ENCODE results near the gene CDK5RAP1.

Gene CDK5RAP1

DNA sequence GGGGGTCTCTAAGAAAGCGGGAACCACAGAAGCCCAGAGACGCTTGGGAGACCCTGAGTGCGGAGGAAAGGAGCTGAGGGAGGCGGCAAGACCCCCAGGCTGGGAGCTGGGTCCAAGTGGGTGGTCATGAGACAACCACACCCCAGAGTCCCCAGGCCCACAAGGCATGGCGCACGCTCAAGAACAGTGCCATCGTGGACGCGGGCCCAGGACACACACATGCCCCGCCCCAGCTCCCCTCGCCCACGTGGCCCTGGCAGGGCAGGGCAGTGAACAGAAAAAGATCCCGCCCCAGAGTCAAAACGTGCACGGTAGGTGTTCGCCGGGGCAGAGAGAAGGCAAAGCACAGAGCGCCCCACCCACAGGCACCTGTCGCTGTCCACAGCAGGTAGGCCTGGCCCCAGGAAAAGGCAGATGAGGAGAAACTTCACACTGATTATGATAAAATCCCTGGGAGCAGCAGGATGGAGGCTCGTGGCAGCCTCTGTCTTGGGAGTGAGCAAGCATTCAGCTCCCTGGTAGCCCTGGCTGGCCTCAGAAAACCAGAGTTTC, 68.3 kb downstream of the CDK5RAP1 start:
- no peak for DNase-seq

DNA sequence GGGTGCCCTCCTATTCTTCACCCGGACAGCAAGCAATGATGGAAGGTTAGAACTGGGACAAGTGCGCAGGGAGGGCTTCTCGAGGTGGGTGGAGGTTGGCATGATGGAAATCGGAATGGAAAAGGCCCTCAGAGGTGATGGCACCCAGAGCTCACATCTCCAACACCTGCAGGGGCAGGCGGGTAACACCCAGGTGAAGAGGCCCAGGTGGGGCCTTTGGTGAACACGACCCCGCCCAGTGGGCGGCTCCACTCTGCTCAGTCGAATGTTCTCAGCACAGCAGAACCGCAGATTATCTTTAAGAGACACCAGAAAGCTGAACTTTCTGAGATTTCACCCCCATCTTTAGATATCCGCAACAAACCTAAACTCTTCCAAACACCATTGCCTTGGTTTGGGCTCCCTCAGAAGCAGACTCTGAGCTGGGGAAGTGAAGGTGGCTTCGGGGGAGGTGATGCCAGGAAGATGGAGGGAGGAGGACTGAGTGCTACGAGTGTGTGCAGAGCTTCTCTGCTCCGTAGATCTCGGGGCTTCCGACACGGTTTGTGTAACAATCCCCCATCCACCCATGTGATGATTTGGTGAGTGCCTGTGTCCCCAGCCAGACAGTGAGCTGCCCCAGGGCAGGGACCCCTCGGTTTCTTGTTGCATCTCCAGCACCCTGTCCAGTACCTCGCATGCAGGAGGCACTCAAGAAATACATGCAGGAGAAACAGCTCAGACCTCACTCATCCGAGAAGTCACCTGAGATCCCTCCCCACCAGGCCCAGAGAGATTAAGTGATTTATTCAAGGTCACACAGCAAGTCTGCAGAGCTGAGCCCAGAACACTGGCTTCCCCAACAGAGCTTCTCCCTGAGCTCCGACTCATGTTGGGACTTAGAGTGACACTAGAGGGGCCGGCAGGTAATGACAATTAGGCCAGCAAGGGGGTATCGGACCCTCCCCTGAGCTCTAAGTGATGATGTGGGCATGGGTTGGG, 72.9 kb downstream of the CDK5RAP1 start:
- no peak for DNase-seq

DNA sequence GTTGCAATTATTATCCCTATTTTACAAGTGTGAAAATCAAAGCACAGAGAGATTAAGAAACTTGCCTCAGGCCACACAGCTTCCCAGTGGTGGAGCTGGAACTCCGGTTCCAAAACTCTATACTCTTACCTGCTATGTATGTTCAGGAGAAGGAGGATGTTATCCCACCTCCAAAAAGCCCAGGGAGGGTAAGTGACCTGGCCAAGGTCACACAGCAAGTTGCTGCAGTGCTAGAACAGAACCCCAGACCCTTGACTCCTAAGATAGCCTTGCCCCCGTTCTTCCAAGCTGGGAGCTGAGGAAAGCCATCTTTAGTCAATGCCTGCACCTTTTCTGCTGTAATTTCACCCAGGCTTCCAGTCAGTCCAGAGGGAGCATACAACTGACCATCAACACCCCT, 76.0 kb downstream of the CDK5RAP1 start:
- no peak for DNase-seq

DNA sequence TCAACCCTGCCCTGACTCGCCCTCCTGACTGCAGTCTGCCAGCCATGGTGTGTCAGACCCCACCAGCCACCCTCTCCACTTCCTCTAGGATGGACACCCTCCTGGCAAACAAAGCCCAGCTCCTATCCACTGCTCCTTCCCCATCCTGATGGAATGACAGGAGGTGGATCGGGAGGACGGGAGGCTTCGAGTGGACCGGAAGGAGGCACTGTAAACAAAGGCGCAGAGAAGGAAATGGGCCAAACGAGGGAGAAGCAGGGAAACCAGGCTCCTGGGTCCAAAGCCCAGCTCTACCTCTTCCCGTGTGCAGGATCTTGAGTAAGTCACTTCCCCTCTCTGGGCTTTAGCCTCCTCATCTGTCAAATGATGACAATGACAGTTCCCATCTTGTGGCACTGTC, 78.1 kb downstream of the CDK5RAP1 start:
- no peak for DNase-seq

DNA sequence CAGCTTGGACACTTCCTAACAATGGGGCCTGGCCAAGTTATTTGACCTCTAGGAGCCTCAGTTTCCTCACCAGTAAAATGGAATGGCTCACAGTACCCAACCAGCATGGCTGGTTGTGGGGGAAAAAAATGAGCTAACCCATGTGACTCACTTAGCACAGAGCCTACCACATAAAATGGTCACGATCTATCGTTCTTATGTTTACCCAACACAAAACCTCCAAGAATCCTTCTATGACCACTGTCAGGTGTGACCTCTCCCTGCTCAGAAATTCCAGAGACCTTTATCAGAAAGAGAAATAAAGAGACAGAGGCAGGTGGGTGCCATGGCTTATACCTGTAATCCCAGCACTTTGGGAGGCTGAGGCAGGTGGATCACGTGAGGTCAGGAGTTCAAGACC, 78.9 kb downstream of the CDK5RAP1 start:
- no peak for DNase-seq

DNA sequence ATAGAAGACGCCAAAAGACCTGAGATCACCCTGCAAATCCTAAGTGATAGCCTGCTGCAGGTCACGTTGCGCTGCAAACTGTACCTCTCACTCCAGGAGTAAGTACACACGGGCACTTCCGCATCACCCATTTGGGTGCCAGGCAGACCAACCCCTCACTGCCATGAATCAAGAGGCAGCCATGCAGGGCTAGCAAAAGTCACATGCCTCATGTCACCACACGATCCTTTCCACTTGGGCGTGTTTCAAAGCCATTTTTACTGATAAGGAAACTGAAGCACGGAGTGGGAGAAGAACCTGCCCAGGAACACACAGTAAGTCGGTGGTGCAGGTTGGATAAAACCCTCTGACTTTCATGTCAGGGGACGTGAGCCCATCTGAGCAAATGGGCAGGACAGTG, 81.3 kb downstream of the CDK5RAP1 start:
- no peak for DNase-seq

DNA sequence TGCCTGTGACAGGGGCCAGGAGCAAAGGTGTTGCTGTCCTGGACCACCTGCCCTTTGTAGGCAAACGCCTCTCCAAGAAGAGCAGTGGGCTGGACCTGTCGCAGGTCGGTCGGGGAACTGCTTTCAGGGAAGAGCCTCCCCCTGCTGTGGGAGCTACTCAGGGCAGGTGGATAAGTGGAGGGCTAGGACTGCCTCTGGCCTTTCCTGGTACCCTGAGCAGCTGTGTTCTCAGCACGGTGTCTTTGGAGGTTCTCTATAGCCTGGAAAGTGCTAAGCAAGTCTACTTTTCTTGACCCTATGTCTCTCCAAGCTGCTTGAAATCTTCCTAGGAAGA, 83.3 kb downstream of the CDK5RAP1 start:
- no peak for DNase-seq

DNA sequence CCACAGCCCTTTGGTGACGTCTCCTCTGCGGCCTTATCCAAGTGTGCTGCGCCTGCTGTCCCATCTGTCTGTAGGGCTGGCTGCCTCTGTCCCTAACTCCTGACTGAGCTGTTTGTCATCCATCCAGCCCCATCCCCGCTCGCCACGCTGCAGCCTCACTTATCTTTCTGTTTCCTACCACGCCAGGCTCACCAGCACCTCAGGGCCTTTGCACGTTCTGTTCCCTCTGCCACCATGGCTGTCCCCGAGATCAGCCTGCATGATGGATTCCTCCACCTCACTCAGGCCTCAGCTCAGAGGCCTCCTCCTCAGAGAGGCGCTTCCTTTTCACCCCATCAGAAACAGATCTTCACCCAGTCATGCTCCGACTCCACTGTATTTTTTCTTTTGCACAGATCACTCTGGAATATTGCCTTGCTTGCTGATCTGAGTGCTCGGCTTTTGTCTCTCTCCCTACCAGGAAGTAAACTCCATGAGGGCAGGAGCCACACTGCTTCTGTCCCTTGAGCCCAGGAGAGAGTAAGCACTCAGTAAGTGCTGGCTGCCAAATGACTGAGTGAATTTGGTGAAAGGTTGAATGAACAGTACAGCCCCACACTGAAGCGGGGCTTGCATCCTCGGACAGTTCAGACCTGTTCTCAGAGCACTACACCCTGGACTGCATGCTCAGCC, 83.8 kb downstream of the CDK5RAP1 start:
- no peak for DNase-seq

DNA sequence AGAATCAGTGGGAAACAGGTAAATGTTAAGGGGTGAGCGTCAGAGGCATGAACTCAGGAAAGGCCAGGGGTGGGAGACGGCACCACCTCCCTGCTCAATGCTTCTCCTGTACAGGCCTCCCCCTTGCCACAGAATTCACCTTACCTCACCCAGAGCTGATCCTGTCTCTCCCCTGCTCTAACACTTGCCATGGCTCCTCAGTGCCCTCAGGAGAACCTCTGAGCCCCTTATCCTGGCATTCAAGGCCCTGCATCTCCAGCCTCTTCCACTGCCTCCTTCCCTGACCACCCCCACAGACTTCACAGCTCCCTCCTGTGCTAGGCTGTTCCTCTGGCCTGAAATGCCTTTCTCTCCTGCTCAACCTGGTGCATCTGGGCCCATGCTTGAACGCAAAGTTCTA, 84.4 kb downstream of the CDK5RAP1 start:
- DNase-seq: no peak

DNA sequence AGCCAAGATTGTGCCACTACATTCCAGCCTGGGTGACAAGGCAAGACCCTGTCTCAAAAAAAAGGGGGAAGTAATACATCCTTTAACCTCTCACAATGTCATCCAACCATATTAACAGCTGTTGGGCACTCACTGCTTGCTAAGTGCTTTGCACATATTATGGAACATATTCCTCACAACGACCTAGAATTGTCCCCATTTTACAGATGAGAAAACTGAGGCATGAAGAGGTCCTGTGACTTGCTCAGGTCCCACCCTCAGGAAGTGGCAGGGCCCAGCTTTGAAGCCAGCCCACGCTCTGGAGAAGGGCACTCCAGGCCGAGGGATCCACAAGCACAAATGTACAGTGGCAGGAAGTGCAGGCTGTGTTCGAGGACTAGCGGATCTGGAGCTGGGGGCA, 85.0 kb downstream of the CDK5RAP1 start:
- no peak for DNase-seq

DNA sequence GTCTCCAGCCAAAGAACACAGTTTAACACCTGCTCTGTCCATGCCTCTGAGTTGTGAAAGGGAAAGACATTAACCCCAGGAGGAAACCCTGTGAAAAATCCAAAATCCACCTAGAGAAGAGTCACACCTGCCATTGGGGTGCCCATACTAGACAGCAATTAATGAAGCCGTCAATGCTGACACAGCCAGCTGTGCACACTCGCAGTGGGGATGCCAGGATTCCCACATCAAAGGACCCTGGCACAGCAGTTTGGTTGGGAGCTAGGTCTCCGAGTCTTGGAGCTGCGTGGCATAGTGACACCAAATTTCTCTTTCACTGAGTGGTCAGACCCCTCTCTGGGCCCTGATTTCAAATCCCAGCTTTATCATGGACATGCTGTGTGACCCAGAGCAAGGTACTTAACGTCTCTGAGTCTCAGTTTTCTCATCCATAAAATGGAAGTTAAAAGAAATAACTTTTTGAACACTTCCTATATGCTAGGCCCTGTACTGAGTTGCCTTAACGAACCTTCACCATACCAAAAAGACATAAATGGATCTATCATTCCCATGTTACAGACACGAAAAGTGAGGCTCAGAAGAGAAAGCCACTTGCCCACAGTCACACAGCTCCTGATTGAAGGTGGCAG, 87.5 kb downstream of the CDK5RAP1 start:
- DNase-seq: no peak

DNA sequence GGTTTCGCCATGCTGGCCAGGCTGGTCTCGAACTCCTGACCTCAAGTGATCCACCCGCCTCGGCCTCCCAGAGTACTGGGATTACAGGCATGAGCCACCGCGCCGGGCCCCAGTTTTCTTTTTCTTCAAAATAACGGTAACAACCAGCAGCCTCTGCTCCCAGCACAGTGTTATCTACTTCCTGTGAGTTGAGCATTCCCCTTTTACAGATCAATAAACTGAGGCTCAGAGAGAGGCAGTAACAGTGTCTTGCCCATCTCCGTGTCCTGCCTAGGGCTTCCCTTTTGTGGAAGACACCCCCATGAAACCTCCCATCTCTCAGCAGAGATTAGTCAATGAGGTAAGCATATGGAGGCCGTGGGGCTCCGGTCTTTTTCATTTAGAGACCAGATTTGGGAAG, 88.7 kb downstream of the CDK5RAP1 start:
- no peak for DNase-seq

DNA sequence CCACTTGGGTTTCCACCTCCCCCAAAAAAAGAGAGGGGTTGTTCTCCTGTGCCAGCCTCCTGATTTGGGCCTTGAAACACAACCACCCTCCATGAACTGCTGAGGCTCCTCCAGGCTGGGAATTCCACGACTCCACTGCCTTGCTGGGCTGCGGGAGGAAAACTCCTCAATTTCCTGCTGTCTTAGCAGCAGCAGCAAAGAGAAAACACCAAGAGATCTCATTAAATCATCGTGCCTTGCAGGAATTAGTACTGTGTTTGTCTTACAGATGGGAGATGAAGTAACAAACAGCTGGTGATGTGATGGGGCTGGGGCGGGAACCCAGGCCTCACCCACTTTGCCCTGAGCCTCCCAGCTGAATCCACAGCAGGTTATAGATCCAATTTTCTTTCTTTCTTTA, 89.3 kb downstream of the CDK5RAP1 start:
- DNase-seq: no peak

DNA sequence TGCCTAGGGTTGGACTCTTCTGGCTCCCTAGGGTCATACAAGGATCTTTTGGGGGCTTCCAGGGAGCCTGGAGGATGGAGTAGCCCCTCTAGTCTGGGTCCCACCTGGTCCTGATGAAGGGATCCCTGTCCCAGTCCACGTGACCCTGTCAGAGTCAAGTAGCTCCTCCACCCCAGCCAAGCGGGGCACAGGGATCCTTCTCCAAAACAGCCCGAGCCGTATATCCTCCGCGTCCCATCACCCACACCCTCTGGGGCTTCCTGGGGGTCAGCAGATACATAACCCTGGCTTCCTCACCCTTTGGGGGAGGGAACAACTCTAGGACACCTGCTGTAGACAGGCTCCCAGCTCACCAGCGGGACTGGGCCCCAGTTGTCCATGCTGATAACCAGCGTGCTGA, 90.3 kb downstream of the CDK5RAP1 start:
- no peak for DNase-seq

DNA sequence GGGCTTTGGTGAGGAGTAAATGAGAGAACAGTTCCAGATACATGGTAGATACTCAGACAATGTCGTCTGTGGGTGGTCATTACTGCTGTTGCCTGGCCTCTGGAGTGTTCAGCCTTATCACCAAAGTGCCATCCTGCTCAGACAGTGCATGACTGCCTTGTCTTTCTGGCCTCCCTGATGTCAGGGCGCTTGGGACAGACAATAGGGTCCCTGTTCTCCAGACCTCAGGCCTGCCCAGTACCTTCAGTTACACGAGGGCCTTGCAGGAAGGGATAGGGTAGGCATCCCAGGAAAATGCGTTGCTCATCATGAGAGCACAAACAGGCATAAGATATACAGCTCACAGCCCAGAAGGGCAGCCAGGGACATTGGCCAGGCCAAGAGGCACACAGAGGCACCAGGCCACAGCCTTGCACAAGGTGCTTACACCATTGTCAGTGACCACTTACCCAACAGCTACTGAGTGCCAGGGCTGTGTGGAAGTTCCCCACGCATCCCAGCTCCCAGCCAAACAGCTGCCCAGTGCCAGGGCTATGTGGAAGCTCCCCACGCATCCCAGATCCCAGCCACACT, 90.9 kb downstream of the CDK5RAP1 start:
- no peak for DNase-seq

DNA sequence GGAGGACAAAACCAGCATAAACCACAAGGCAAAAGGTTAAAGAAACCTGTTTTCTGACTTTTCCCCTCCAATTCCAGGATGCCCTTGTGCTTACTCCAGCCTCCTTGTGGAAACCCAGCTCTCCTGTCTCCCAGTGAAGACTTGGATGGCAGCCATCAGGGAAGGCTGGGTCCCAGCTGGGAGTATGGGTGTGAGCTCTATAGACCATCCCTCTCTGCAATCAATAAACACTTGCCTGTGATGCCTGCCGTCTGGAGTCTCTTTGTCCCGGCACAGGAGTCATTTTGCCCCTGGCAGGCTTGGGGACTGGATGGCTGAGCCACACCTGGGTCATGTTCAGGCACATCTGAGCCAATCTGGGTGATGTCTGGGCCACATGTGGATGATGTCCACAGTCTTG, 91.7 kb downstream of the CDK5RAP1 start:
- DNase-seq: no peak
